ENCODE data around the gene NFKB1.
"Not testable (repeated sequence)": the region's sequence is repeated elsewhere in the genome, so short reads cannot be mapped to it uniquely, and the experiment has no call there.

GRCh38 chr4:102483990-102484692, 17.0 kb upstream of the NFKB1 start:
- not testable (repeated sequence) for TF ChIP-seq CTCF (IDR thresholded peaks at IDR 0.05); EZH2 (IDR thresholded peaks at IDR 0.05; ENCODE audit: borderline replicate concordance, insufficient read depth, low read depth, low read length, poor library complexity, severe bottlenecking)

Measured in B cell (primary cell).